ENCODE data around the gene HAVCR1.

HAVCR1 gene

DNA sequence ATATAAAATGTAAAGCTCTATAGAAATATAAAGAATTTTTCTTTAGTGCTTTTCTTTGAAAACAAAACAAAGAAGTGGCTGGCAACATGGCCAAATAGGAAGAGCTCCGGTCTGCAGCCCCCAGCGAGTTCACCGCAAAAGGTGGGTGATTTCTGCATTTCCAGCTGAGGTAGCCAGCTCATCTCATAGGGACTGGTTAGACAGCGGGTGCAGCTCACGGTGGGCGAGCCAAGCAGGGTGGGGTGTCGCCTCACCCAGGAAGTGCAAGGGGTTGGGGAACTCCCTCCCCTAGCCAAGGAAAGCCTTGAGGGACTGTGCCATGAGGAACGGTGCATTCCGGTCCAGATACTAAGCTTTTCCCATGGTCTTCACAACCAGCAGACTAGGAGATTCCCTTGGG, 74.9 kb downstream of the HAVCR1 start:
- DNase-seq (ENCODE audit: low read depth, low spot score), result no peak
- Histone ChIP-seq H3K4me1 (ENCODE audit: insufficient read depth, insufficient read length) (no peaks in the 10 kb centered on the region), H3K9ac (ENCODE audit: insufficient read length, low read depth) (no peak overlapping the region), H3K36me3 (ENCODE audit: insufficient read depth, insufficient read length, low read length) (no peaks in the 10 kb centered on the region), H3K9me3 (ENCODE audit: insufficient read depth, low read length) (no peaks in the 10 kb centered on the region), H3K4me3 (ENCODE audit: insufficient read length, low read depth) (no peak overlapping the region), H3K27me3 (ENCODE audit: insufficient read depth, insufficient read length) (no peaks in the 10 kb centered on the region)
- TF ChIP-seq ZNF274 (IDR thresholded peaks at IDR 0.05; ENCODE audit: low read depth, low read length) (no peak), YY1 (IDR thresholded peaks at IDR 0.05; ENCODE audit: insufficient read depth, insufficient read length) (no peak), SUZ12 (IDR thresholded peaks at IDR 0.05; ENCODE audit: extremely low read depth, insufficient read depth, insufficient read length) (no peak)

DNA sequence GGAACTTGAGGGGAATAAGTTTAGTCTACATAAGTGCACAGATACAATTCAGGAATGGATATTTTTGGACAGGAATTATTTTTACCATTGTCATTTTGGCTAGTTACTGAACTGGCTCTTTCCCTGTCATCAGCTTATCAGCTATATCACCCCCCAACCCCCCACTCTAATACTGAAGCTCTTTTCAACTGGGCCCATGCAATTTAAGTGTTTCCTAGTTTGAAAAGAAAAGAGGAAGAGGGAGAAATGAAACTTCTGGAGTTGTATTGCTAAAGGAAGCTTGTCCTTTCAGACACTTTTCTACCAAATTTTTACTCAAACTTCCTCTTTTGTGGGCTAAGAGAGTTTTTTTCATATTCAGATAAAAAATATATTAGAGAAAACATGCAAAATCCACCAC, 77.4 kb downstream of the HAVCR1 start:
- H3K36me3 ChIP-seq (ENCODE audit: insufficient read depth, insufficient read length, low read length), result no peaks in the 10 kb centered on the region
- H3K4me3 ChIP-seq (ENCODE audit: insufficient read length, low read depth), result no peak overlapping the region
- H3K27me3 ChIP-seq (ENCODE audit: insufficient read depth, insufficient read length), result no peaks in the 10 kb centered on the region
- H3K4me1 ChIP-seq (ENCODE audit: insufficient read depth, insufficient read length), result no peaks in the 10 kb centered on the region
- H3K9ac ChIP-seq (ENCODE audit: insufficient read length, low read depth), result no peak overlapping the region
- DNase-seq (ENCODE audit: low read depth, low spot score), result no peak
- no peaks in the 10 kb centered on the region for H3K9me3 ChIP-seq (ENCODE audit: insufficient read depth, low read length)
- TF ChIP-seq ZNF274 (IDR thresholded peaks at IDR 0.05; ENCODE audit: low read depth, low read length), result no peak
- no peak for TF ChIP-seq SUZ12 (IDR thresholded peaks at IDR 0.05; ENCODE audit: extremely low read depth, insufficient read depth, insufficient read length)
- TF ChIP-seq YY1 (IDR thresholded peaks at IDR 0.05; ENCODE audit: insufficient read depth, insufficient read length), result no peak

All from NT2/D1 (cell line).